ENCODE measurements around the gene MRGPRG. TPM values are rescaled to one million over a fixed set of nuclear protein-coding genes. Genes with fewer than 3 reads are reported as not detected.

Gene MRGPRG
- total and polyA plus RNA-seq, 2 of the 4 experiments (the other 2 are of a cell fraction): not detected

GRCh38 chr11:3183523-3183922 is 35.1 kb downstream of the MRGPRG start:
- Histone ChIP-seq H2AK5ac (ENCODE audit: low read depth, low read length) (no peak overlapping the region), H3K79me1 (ENCODE audit: low read depth in 1 of 2, low read length in 2 of 2) (no peaks in the 10 kb centered on the region), H3K27me3 (ENCODE audit: control insufficient read depth, insufficient read depth, low read length) (peaks cover 25% of the 10 kb centered on the region), H3K9me3 (ENCODE audit: control insufficient read depth, insufficient read depth, low read length) (no peaks in the 10 kb centered on the region), H3K9me1 (ENCODE audit: insufficient read depth, low read length) (no peaks in the 10 kb centered on the region), H3K4ac (ENCODE audit: low read depth, low read length) (no peak overlapping the region), H2AFZ (replicated peaks; ENCODE audit: low read length, poor library complexity) (no peak overlapping the region), H2BK20ac (ENCODE audit: low read depth, low read length) (no peak overlapping the region), H3K36me3 (ENCODE audit: control insufficient read depth, insufficient read depth, low read length) (no peaks in the 10 kb centered on the region), H3K4me1 (ENCODE audit: control insufficient read depth, insufficient read depth, low read length) (no peaks in the 10 kb centered on the region), H2BK120ac (ENCODE audit: low read depth, low read length) (no peak overlapping the region), H4K8ac (ENCODE audit: low read depth in 2 of 2, low read length in 2 of 2) (no peak overlapping the region), H4K91ac (ENCODE audit: insufficient read depth, low read depth, low read length) (no peak overlapping the region), H3K18ac (ENCODE audit: low read depth, low read length) (no peak overlapping the region), H3K23ac (ENCODE audit: low read depth, low read length) (no peak overlapping the region), H2BK5ac (ENCODE audit: low read depth, low read length, poor library complexity, severe bottlenecking) (no peak overlapping the region), H3K9ac (ENCODE audit: low read depth, low read length) (no peak overlapping the region), H3K56ac (ENCODE audit: extremely low read depth, insufficient read depth, low read length) (no peak overlapping the region), H3K4me3 (ENCODE audit: insufficient read depth, low read depth, low read length) (no peak overlapping the region), H4K5ac (ENCODE audit: low read depth, low read length) (no peak overlapping the region), H3K27ac (ENCODE audit: insufficient read depth, low read length) (no peak overlapping the region), H2AK9ac (replicated peaks; ENCODE audit: low read depth, low read length, poor library complexity) (no peak overlapping the region), H3K4me2 (ENCODE audit: low read depth, low read length) (no peak overlapping the region), H4K20me1 (ENCODE audit: insufficient read depth, low read length) (no peaks in the 10 kb centered on the region), H2BK15ac (ENCODE audit: low read depth, low read length) (no peak overlapping the region), H3K14ac (replicated peaks; ENCODE audit: low read depth, low read length) (no peak overlapping the region)
- in situ Hi-C loops (cut with MboI; ENCODE audit: low sequenced_read_pairs): no loop called here
- intact Hi-C loops (cut with micrococcal nuclease): no loop called here
- no peak for ATAC-seq (ENCODE audit: low read depth)
- POLR2A ChIA-PET (ENCODE audit: unreplicated experiment): no interaction called here
- CTCF ChIA-PET: no interaction called here
- TF ChIP-seq RCOR1 (IDR thresholded peaks at IDR 0.05; ENCODE audit: insufficient replicate concordance, low read length) (no peak), MAFK (IDR thresholded peaks at IDR 0.05; ENCODE audit: low read depth, low read length) (no peak), USF2 (IDR thresholded peaks at IDR 0.05; ENCODE audit: low read depth, low read length) (no peak), CEBPB (IDR thresholded peaks at IDR 0.05; ENCODE audit: low read depth, low read length) (no peak), ELK1 (IDR thresholded peaks at IDR 0.05; ENCODE audit: borderline replicate concordance, low read depth, low read length) (no peak), BHLHE40 (IDR thresholded peaks at IDR 0.05; ENCODE audit: low read depth, low read length) (no peak), RAD21 (IDR thresholded peaks at IDR 0.05; ENCODE audit: low read length) (no peak), NFE2L2 (IDR thresholded peaks at IDR 0.05; ENCODE audit: low read depth, low read length) (no peak), CTCF (conservative IDR thresholded peaks at IDR 0.05; ENCODE audit: low read depth, low read length) (no peak), MXI1 (IDR thresholded peaks at IDR 0.05; ENCODE audit: borderline replicate concordance, low read depth, low read length) (no peak), SMC3 (IDR thresholded peaks at IDR 0.05; ENCODE audit: low read depth, low read length) (no peak), FOS (IDR thresholded peaks at IDR 0.05; ENCODE audit: low read depth, low read length) (no peak), MAZ (IDR thresholded peaks at IDR 0.05; ENCODE audit: borderline replicate concordance, low read depth, low read length) (no peak), CHD1 (IDR thresholded peaks at IDR 0.05; ENCODE audit: low read depth, low read length) (no peak), POLR2A (IDR thresholded peaks at IDR 0.05; ENCODE audit: low read depth, low read length) (no peak), RFX5 (IDR thresholded peaks at IDR 0.05; ENCODE audit: low read depth, low read length) (no peak)
- no TSS peak for BruUV-seq (replicated peaks)
- no peak for DNase-seq
- WGBS, 2 experiments (ENCODE audit: extremely low coverage in 2 of 2, insufficient read length in 1 of 2): no CpG with 5 or more reads among the region's 6 CpGs
- dilution Hi-C loops (cut with HindIII; ENCODE audit: low sequenced_read_pairs, unreplicated experiment): no loop called here

All from IMR-90 (cell line).